DMS153 treated with DMSO at 0.1 percent for 48 hours (cell line): ENCODE results near the gene NAT8L.

ENCODE experiments used
- DNase-seq: peaks from one replicate; lab custom pipeline; 2025; ENCODE audit not compliant: unreplicated experiment; lab: John Stamatoyannopoulos, UW

The NAT8L gene

GRCh38 chr4:2063557-2064275 is 4.6 kb downstream of the NAT8L start:
- DNase-seq = no peak

- no peak for DNase-seq
Observed at GRCh38 chr4:2064276-2064991, 5.3 kb downstream of the NAT8L start.

DNA sequence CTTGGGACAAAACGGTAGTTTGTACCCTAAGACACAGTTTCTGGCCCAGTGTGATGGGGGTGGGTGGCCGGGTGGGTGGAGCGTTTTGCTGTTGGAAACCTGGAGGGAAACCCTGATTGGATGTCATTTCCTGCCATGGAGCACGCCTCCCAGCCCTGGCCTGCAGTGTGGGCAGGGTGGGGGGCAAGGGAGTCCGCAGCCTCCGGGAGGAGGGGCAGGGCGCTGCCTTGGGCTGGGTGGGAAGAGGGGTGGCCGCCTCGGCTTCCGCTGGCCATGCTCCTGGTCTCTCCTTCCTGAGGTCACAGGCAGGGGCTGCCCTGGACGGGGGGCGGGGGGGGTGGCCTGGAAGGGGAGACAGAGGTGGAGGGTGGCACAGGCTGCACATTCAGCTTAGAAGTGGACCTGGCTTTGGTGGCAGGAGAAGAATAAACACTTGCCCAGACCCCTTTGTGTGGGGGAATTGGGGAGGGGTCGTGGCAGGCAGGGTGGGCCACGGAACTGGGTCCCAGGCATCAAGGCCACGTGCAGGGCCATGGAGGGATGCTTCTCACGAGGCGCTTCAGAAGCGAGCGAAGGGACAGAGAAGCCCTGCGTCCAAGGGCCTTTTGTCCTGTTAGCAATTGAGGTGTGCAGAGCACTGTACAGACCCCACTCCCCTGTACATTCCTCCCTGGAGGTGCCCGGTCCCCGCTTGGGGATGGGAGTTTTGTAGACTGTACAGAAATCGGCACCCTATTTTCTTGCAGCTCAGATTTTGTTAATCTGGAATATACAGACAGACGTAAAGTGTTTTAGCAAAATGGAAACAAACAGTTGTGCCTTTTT is 6.2 kb downstream of the NAT8L start:
- no peak for DNase-seq

- no peak for DNase-seq
Observed at GRCh38 chr4:2066011-2066551, 7.0 kb downstream of the NAT8L start.

DNA sequence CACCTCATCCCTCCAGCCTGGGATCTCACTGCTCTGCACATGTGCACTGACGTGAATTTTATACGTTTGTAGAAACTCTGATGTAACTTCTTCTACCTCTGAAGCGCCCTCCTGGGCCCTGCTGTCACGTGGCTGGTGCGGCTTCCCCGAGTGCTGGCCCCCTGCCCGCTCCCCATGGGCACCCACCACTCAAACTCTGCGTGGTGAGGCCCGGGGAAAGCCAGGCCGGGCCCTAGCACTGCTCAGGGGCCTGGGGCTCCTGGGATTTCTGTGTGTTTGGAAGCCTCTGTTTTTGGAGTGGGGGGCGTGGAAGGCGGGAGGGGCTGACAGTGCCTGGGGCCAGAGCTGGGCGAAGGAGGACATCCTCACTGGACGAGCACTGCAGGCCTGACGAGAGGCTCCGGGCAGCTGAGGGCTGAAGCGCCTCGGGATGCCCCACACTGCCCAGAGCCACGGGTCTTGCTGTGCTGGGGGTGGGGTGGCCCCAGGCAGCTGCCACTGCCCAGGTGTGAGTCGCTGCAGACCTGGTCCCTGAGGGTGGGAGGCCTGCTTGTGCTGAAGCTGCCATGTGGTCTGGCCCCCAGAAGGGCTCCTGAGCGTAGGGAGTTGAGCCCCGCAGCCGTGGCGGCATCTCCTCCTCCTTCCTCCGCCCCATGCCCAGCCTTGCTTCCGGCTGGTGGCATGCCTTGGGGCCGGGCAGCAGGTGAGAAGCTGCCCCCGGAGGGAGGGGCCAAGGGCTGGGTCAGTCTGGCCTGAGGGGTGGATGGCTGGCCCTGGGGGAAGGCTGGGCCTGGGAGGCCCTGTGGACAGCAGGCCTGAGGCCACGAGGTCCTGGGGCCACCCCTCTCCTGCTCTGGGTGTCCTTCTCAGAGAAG is 7.7 kb downstream of the NAT8L start:
- DNase-seq = no peak

- no peak for DNase-seq
Observed at GRCh38 chr4:2067446-2068197, 8.5 kb downstream of the NAT8L start.

- DNase-seq = no peak
Observed at GRCh38 chr4:2068198-2068470, 9.0 kb downstream of the NAT8L start.

DNA sequence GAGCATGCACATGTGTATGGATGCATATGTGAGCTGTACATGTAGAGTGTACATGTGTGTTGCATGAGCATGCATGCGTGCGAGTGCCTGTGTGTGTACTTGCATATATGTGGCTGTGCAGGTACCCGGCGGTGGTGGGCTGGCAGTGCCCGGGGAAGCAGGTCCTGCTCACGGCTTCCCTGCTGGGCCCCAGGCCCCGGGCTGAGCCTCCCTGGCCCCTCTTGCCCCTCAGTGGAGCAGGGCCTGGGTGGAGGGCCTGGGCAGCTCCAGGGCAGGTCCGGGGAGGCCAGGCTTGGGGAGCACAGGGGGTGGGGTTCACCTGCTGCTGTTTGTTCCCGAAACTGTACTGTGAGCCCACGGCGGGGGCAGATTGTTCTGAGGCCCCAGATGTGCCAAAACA is 9.4 kb downstream of the NAT8L start:
- no peak for DNase-seq

DNA sequence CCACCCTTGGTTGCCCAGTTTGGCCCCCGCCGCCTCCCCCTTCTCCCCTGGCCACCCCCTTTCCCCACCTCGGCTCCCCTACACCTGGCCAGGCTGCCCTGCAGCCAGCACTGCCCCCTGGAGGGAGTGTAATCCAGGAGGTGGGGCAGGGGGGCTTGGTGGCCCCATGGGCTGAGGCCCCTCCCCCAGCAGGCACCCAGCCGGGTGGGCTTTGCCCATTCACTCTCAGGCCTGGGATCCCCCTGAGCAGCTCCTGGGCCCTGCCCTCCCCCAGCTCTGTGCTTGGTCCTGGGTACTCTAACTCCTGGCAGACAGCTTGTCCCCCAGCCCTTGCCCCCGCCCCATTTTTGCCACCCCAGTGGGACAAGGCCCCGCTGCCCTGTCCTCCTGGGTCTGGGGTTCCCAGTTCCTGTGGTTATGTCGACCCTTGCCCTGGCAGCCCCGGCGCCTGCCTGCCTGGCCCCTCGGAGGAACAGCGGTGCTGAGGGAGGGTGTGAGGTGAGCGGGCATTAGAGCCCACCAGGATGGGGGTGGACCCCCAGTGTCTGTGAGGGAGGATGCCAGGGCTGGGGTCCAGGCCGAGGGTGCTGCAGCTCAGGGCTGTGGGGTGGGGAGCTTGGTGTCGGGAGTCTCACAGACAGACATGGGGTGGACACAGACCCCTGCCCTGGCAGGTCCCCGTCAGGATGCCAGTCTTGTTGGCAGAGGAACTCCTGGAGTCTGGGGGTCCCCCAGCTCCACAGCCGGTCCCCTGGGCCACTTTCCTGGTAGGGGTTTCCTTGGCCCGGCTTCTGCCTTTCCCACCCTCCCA is 10.2 kb downstream of the NAT8L start:
- DNase-seq = no peak

DNA sequence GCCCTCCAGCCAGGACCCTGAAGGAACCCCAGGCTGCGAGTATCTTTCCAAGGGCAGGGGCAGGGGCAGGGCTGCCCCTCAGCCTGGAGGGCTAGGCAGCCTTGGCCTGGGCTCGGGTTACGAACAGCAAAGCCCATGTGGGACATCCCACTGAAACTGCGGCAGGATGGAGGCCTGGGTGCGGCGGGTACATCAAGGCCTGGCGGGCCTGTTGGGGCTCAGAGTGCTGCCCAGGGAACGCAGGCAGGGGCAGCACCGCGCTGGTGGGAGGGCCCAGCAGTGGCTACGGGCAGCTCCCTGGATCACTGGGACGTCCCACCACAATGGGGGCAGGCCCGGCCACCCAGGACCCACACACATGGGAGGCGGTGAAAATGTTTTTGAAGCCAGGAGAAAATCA is 10.9 kb downstream of the NAT8L start:
- no peak for DNase-seq

DNA sequence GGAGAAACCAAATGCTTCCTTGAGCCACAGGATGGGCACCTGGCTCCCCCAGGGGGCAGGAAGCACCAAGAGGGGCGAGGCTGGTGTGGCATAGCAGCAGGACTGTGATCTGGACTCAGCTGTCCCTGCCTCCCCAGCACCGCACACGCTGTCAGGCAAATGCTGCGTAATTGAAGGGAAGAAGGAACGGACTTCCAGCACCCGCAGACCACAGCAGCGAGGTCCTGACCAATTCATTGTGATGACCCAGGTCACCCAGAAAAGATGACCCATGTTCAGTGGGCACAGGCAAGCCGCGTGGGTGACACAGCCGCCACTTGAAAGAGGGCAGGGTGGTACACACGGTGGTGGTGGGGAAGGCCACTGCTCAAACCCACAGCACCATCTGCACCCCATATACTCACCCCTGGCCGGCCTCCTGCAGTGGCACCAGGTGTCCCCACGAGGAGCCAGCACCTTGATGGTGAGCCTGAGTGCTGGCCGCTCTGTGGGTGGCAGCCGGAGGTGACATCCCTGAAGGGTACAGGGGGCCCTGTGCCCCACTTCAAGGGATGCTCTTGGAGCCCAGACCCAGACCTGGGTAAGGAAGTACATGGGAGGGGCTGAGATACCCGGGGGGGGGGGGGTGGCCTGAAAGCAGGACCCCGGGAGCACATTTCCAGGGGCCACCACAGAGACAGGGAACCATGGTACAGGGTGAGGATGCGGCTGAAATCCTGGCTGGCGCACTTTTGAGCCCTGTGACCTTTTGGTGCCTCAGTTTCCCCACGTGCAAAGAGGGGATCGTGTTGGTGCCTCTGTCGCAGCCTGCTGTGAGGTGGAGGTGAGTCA is 11.5 kb downstream of the NAT8L start:
- no peak for DNase-seq

DNA sequence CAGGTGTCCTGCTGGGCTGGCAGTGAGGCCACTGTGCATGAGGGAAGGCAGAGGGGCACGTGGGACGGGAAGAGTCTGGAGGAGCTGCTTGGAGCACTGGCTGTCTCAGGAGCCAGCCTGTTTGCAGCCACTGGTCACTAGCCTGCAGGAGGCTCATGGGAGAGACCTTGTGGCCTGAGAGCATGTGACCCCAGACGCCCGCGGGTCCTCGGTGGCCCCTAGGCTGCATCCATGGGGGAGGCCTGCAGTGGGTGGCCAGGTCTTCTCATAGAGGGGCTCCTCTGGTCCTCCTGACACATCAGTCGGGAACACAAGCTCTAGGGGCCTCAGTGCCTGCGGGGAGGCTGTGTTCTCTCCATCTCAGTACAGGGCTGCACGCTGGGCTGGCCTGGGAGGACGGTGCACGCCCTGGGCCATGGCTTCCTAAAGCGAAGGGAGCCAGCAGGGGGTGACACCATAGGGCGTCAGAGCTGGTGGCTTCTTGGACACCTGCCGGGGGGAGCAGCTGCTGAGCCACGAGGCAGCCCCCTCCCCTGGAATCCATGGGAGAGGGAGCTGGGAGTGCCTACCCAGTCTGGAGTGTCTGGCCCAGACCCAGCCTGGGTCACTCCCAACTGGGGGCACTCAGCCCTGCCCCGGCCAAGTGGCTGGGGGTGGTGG is 12.3 kb downstream of the NAT8L start:
- no peak for DNase-seq

DNA sequence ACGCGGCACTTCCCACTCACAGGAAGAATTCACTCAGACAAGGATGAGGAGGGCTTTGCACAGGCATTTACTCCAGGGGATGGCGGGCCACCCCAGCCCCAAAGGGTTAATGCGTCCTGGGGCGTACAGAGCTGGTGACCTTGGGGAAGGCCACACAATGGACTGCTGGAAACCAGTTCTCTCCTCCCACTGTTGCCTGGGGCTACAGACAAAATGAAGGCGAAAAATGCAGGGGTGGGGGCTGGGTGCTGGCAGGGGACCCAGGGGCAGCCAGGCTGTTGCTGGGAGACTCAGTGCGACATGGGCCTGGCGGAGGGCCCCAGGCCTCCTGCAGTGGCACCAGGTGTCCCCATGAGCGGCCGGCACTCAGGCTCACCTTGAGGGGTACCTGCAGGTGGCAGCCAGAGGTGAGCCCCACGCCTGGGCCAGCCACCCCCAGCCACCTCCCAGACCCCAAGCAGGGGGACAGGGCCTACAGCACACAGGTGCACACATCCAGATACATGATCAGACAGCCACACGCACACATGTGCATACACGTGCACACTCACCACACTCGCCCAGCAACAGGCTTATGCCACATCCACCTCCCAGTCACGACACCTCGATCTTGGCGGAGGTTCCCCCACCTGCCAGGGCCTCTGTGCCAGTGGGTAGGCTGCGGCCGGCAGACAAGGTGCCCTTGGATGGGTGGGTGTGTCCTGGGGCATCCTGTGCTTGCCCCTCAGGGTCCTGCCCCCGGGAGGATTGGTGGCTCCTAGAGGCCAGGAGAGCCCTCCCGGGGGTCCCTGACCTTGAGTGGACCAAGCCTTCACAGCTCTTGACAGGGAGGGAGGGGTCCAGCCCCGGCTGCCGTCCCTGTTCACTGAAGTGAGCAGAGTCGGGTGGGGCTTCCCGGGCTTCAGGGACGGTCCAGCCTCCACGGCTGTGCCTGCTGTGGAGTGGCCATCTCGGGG is 13.1 kb downstream of the NAT8L start:
- DNase-seq = no peak

DNA sequence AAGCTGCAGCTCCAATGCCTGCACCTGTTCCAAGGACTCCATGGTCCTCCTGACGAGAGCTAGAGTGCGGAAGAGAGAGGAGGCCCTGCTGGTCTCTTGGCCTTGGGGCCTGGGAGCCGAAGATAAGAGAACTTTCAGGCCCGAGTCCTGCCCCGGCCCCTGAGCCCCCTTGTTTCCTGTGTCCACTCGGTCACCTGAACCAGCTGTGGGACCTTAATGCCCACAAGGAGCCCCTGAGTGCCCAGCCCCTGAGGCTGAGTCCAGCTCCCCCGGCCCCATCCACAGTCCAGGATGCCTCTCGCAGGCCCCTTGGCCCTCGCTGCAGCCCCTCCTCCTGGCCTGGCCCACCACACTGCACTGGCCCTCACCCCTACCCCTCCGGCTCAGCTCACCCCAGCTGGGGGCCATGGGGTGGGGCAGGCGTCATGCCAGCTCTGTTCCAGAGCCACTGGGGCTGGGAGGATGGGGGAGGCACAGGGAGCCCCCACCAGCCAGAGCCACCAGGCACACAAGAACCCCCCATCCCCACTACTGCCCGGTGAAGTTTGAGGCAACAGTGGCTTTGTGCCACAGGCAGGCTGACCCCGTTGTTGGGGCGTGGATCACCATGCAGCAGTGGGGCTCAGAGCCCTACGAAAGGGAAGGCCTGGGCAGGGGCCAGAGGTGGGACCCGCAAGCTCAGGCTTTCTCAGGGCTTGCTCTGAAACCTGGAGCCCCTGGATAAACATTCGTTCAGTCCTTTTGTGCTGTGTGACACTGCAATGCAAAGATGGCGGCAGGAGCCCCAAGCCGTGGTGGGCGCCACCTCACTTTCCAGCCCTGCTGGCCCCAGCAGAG is 14.1 kb downstream of the NAT8L start:
- DNase-seq = no peak

DNA sequence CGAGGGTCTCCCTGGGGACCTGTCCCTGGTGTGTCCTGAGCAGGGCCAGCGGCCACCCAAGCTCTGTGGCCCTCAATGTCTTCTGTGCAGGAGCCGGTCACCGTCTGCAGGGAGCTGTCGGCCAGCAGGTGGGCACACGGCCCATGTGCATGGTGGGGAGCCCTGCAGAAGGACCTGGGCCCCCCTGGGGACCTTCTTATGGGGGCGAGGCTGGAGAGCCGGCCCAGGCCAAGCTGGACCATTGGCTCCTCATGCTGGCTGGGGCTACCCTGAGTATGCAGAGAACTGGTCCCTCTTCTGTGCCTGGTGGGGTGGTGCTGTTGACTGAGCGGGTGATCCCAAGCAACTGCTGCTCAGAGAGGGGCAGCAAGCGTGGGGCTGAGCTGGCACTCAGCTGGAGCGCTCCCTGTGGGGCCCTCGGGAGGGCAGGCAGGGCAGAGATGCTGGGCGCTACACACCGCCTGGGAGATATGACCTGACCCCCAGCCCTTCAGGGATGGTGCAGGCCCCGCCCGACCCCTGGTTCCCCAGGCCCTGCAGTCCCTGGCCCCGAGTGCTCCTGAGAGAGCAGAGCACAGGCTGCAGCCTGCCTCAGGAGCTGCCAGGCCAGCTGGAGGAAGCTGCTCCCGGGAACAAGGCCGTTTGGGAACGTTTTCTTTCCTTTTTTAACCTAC is 14.8 kb downstream of the NAT8L start:
- no peak for DNase-seq
